RKO (cell line): Measurements from ENCODE around the gene NRXN3.

Experiments used
- DNase-seq: peaks from one replicate; pipeline ENCODE4 v3.0.0-alpha.2; 2016; ENCODE audit warnings: low spot score

The NRXN3 gene

DNA sequence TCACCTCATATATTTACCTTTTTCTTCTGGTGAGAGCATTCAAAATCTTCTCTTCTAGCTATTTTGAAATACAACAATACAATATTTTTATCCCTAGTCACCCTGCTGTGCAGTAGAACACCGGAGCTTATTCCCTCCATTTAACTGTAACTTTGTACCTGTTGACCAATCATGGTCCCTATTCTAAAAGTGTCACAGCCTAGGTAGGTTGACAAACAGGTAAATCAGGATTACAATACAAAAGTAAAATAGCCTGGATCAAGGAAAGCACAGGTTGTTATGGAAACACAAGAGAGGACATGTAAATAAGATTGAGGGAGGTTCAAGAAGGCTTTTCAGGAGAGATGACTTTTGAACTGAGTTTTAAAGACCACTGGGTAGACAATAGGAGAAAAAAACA, 1370.2 kb downstream of the NRXN3 start:
- DNase-seq, result no peak

GRCh38 chr14:79542121-79542520, 1371.9 kb downstream of the NRXN3 start:
- no peak for DNase-seq

- DNase-seq, result no peak
These were observed 1373.2 kb downstream of the NRXN3 start for GRCh38 chr14:79543348-79543747.

GRCh38 chr14:79543967-79544697, 1374.0 kb downstream of the NRXN3 start:
- DNase-seq, result peak; percentile 23

GRCh38 chr14:79544698-79545070, 1374.5 kb downstream of the NRXN3 start:
- DNase-seq, result no peak

GRCh38 chr14:79548836-79549235, 1378.7 kb downstream of the NRXN3 start:
- no peak for DNase-seq

DNA sequence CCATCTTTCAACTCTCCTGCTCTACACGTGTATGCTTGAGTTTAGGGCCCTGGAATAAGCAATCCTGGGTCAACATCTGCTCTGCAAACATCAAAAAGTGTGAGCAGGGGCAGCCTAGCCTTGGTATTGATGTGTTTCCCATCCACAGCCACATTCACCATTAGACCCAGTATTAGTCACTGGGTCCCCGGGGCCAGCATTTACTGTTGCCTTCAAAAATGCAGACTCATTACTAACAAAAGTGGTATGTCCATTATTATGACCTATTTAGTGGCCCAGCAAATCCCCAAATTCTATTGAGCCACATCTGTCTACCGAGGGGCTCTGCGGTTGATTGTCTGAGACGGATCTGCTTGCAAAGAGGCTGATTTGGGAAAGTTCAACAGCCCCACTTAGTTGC, 1379.3 kb downstream of the NRXN3 start:
- DNase-seq, result no peak

DNA sequence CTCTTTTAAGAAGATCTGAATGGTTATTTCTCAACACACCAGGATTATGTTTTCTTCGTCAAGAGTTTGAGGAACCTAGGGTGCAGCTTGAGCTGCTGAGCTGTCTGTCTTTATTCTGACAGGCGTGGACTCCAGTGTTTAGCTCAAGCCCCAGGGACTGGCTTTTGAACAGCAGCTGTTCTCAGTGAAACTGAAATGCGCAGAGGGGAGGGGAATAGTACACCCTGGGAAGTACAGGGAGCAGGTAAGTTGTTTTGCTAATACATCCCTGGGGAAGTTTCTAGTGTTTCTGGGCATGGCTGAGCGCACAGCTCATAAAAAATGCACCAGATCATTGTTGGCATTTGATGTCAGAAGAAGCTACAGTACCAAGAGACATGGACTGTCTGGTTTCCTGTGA, 1381.3 kb downstream of the NRXN3 start:
- DNase-seq, result no peak

- DNase-seq, result no peak
These were observed 1382.6 kb downstream of the NRXN3 start for GRCh38 chr14:79552778-79553177.

DNA sequence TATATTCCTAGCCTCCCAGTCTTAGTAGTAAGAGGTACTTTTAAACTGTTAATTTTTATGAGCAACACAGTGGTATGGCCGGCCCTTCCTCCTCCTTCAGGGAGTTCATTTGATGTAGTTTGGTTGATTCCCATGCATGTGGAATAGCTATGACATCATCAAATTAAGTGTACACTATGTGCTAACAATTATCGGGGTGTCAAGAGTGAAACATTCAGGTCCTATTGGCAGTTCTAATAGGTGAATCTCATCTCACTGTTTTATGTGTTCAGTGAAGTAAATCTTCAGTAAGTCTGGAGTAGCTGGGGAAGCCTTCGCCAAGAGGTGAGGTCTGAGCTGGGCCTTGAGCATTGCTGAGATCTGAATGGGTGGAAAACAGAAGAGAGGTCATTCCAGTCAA, 1384.6 kb downstream of the NRXN3 start:
- DNase-seq, result no peak

DNA sequence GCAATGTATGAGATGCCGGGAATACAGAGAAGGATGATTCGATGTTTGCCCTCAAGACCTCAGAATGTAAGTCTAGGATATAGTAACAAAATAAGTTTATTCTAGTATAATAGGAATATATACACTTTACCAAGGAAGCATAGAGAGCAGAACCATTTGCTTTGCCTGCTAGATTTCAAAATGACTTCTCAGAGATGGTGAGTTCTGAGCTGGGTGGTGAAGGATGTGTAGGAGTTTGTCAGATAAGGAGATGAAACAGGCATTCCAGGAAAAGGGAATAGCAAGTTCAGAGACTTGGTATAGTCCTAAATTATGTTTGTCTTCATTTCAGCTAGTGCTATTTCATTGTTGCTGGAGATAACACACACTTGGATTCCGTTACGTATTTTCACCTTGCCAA, 1385.3 kb downstream of the NRXN3 start:
- DNase-seq, result no peak

DNA sequence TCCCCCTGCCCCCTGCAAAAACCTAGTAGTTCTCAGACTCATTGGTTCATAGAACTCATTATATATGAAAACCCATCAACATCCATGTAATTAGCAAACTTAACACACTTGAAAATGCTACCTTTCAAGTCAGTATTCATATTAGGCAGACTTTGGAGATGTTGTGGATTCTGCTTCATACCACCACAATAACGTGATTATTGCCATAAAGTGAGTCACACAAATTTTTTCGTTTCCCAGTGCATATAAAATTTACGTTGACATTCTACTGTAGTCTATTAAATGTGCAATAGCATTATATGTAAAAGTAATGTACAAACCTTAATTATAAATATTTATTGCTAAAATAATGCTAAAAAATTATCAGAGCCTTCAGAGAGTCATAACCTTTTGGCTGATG, 1387.1 kb downstream of the NRXN3 start:
- no peak for DNase-seq

DNA sequence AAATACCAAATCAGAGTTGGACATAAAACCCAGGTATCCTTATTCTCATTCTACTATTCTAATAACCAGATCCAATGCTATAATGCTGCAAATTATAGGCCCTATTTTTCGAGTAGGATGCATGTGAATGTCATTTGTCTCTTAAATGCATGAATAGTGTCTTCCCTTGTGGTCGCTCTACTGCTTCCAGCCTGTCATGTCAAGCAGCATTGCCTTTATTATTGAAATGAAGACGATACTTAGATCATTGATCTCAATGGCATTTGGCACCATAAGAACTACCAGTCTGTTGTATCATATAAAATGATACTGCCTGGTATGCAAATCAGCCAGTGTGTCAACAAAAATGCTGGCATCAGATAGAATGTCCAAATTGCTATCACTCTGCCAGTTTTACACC, 1392.0 kb downstream of the NRXN3 start:
- no peak for DNase-seq

GRCh38 chr14:79564371-79564770, 1394.2 kb downstream of the NRXN3 start:
- DNase-seq, result no peak

DNA sequence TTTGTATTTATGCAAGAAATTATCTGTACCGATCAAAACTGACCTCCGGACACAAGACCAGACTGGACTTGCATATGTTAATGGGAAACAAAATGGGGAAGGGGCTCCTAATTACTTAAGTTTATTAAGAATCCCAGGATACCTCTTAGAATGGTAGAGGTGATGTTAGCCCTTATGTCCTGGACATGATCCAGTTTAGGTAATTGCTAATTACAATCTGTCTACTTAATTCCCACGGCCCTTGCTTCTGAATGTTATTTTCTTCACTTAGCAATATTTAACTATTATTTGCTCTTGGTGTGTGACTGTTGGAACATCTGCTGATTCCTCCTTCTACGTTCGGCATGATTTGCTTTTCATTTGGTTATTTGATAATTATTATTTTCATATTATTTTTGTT, 1397.1 kb downstream of the NRXN3 start:
- DNase-seq, result no peak

GRCh38 chr14:79568594-79568993, 1398.4 kb downstream of the NRXN3 start:
- no peak for DNase-seq

- no peak for DNase-seq
These were observed 1398.9 kb downstream of the NRXN3 start for GRCh38 chr14:79569072-79569471.

DNA sequence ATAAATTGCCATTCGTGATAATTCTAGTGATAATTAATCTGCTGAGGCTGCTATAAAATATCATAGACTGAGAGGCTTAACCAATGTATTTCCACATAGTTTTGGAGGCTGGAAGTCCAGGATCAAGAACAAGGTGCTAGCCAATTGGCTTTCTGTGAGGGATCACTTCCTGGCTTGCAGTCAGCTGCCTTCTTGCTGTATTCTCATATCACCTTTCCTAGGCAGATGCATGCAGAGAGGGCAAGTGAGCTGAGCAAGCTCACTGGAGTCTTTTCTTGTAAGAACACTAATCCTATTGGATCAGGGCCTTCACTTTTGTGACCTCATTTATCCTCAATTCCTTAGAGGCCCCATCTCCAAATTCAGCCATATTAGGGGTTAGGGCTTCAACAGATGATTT, 1400.5 kb downstream of the NRXN3 start:
- DNase-seq, result no peak

DNA sequence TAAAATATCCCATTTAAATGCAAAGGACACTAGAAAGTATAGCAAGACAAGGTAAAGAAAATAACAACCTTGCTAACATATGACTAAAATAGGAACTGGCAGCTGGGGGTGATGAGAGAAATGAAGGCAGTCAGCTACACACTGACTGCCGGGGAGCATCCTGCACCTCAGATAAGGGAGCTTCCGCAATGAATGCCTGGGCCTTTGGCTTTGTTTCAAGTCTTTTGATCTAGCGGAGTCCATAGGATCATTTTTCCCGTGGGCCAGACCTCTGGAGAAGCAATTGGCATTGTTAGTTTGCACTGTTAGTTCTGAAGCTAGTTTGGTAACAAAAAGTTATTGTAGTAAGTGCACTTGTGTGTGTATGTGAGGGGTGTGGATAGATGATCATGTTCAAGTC, 1401.2 kb downstream of the NRXN3 start:
- no peak for DNase-seq

GRCh38 chr14:79573486-79573885, 1403.3 kb downstream of the NRXN3 start:
- DNase-seq, result no peak

DNA sequence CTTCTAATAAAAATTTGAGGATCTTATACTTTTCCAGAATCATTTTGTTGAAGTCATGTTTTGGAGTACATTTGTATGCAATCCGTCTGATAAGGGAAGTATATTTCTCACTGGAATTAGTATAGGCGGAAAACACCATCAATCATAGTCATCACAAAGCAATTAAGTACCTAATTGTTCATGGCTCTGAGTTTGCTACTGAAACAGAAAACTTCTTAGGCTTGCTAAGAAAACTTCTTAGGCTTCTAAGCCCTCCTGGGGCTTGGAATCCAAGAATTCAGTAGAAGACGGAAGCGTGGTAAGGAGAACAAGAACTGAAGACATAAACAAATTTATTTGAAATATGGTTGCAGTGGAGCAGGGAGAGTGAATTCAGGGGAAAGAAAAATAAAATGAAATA, 1404.9 kb downstream of the NRXN3 start:
- no peak for DNase-seq

DNA sequence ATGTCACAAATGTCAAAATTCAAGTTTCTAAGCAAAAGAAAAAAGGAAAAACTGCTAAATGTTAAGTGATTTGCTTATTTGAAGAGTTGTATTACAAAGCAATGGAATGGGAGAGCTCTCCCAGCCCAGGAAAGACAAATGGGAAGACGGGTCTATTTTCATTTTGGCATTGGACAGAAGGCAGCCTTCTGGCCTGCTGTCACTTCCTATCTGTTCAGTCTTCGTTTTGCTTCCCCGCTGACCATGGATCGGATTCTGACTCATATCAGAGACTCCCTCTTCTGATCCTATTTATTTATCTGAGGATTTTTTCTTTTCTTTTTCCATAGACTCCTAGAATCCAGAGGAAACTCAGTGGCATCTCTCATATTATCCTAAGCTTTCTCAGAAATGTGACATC, 1406.3 kb downstream of the NRXN3 start:
- DNase-seq, result no peak

DNA sequence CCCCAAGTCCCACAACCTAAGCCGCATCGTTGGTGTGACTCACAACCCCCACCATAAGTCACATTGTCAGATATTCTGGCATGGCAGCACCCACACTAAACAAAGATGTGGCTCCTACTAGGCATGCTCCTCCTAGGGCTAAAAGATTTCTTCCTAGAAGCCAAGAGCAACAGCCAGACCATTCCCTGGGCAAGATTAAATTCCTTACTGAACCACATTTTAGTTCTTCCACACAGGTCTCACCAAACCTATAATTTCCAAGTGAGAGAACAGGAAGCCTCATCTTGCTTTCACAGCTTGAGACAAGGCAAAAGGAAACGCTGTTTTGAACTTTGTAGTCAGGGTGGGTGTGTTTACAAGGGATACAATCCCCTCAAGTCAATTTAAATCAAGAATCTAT, 1408.3 kb downstream of the NRXN3 start:
- DNase-seq, result no peak

DNA sequence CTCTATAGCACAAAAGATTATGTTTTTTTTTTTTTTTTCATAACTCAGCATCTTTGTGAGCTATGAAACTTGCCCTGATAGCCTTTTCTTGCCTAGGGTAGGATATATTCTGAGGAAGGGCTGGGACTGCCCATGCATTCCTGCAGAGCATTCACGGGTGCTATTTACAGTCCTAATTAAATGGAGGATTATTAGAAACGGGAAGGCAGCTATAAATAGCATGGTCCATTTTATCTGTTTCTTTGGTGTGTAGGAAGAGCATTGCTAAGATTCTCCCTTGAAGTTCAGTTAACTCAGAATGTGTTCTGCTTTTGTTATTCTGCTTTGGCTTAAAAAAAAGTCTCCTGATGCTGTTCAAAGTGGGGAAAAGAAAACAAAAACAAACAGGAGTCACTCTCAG, 1410.2 kb downstream of the NRXN3 start:
- no peak for DNase-seq

- no peak for DNase-seq
These were observed 1410.7 kb downstream of the NRXN3 start for GRCh38 chr14:79580906-79581305.
